ENCODE measurements around the gene GAS2L3.

The GAS2L3 gene

DNA sequence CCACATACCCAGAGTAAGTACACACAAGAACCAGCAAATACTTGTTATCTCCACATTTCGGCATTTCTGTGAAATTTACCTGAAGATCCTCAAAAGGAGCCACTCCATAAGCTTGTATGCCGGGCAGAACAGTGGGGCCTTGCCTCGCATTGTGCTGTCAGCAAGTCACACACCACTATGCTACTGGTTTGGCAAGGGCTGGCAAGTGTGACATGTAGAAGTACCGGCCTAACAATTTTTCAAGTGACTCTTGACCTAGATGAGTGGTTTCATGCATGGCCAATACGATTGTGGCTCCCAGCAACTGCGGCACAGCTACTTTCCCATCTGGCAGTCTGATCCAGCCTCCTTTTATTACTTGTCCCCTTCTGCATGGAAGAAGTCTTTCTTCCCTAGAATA is 69.8 kb downstream of the GAS2L3 start:
- POLR2A ChIA-PET, result no interaction called here
- no peak for DNase-seq (ENCODE audit: extremely low spot score)
- TF ChIP-seq SUZ12 (IDR thresholded peaks at IDR 0.05) (no peak), ZNF384 (IDR thresholded peaks at IDR 0.05) (no peak), FOXK2 (IDR thresholded peaks at IDR 0.05) (no peak), FOXM1 (IDR thresholded peaks at IDR 0.05; ENCODE audit: borderline replicate concordance) (no peak), HDGF (IDR thresholded peaks at IDR 0.05; ENCODE audit: borderline replicate concordance) (no peak), BHLHE40 (IDR thresholded peaks at IDR 0.05; ENCODE audit: borderline replicate concordance) (no peak)
- CTCF ChIA-PET, result no interaction called here

GRCh38 chr12:100646896-100647295 is 73.4 kb downstream of the GAS2L3 start:
- TF ChIP-seq ZNF384 (IDR thresholded peaks at IDR 0.05) (no peak), SUZ12 (IDR thresholded peaks at IDR 0.05) (no peak), ARNT (IDR thresholded peaks at IDR 0.05) (no peak), NFRKB (IDR thresholded peaks at IDR 0.05) (no peak), ELF4 (IDR thresholded peaks at IDR 0.05) (no peak), SP1 (IDR thresholded peaks at IDR 0.05) (no peak), TARDBP (IDR thresholded peaks at IDR 0.05) (no peak)
- CTCF ChIA-PET, result no interaction called here
- POLR2A ChIA-PET, result no interaction called here
- DNase-seq (ENCODE audit: extremely low spot score), result no peak

DNA sequence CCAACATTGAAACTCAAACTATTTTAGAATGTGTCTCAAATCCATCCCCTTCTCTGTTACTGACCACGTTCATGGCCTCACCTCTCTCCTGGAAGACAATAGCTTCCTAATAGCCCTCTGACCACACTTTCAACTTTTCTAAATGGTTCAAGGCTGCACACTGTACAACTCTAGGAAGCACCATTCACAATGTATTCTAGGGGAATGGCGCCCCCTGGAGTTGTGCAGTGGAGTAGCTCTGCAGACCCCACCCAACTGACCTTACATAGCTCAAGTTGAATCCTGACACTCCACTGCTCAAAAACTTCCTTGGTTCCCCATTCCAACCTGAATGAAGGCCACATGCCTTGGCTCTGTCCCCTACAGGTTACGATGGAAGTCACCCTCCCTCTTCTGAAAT is 77.6 kb downstream of the GAS2L3 start:
- ChIA-PET POLR2A (no interaction called here), CTCF (no interaction called here)
- no peak for DNase-seq (ENCODE audit: extremely low spot score)
- TF ChIP-seq TARDBP (IDR thresholded peaks at IDR 0.05) (no peak), L3MBTL2 (conservative IDR thresholded peaks at IDR 0.05) (no peak), ARNT (IDR thresholded peaks at IDR 0.05) (no peak), PKNOX1 (IDR thresholded peaks at IDR 0.05) (no peak), HDGF (IDR thresholded peaks at IDR 0.05; ENCODE audit: borderline replicate concordance) (no peak), BHLHE40 (IDR thresholded peaks at IDR 0.05; ENCODE audit: borderline replicate concordance) (no peak), FOXM1 (IDR thresholded peaks at IDR 0.05; ENCODE audit: borderline replicate concordance) (no peak), ELF4 (IDR thresholded peaks at IDR 0.05) (no peak), SP1 (IDR thresholded peaks at IDR 0.05) (no peak), FOXK2 (IDR thresholded peaks at IDR 0.05) (no peak), CTBP1 (IDR thresholded peaks at IDR 0.05; ENCODE audit: borderline replicate concordance) (no peak), NFRKB (IDR thresholded peaks at IDR 0.05) (no peak), FOXA1 (IDR thresholded peaks at IDR 0.05) (no peak), SUZ12 (IDR thresholded peaks at IDR 0.05) (no peak), LEF1 (IDR thresholded peaks at IDR 0.05; ENCODE audit: borderline replicate concordance) (no peak), ZNF384 (IDR thresholded peaks at IDR 0.05) (no peak)

GRCh38 chr12:100651694-100652093 is 78.2 kb downstream of the GAS2L3 start:
- ChIA-PET POLR2A (no interaction called here), CTCF (no interaction called here)
- TF ChIP-seq ZNF384 (IDR thresholded peaks at IDR 0.05) (no peak), TARDBP (IDR thresholded peaks at IDR 0.05) (no peak), SUZ12 (IDR thresholded peaks at IDR 0.05) (no peak), FOXM1 (IDR thresholded peaks at IDR 0.05; ENCODE audit: borderline replicate concordance) (no peak), CTBP1 (IDR thresholded peaks at IDR 0.05; ENCODE audit: borderline replicate concordance) (no peak)
- no peak for DNase-seq (ENCODE audit: extremely low spot score)

DNA sequence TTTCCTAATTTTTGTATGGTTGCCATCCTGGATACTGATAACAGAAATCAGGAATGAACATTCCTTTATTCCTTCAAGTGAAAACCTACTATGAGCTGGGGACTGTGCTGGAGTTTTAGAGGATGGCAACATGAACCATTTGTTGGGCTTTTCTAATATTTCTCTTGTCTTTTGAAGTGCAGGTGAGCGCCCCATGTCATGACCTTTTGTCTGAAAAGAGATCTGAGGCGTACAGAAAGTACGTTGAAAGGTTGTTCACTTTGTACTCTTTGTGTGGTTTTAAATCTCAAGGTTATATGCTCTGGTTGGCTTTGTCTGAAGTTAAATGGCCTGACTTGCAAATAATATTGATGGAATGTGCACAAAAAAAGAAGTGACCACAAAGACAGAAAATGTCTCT is 79.0 kb downstream of the GAS2L3 start:
- POLR2A ChIA-PET, result no interaction called here

GRCh38 chr12:100656141-100656540 is 82.7 kb downstream of the GAS2L3 start:
- POLR2A ChIA-PET, result no interaction called here
- DNase-seq (ENCODE audit: extremely low spot score), result no peak
- TF ChIP-seq ELF4 (IDR thresholded peaks at IDR 0.05) (no peak), HDGF (IDR thresholded peaks at IDR 0.05; ENCODE audit: borderline replicate concordance) (no peak), L3MBTL2 (conservative IDR thresholded peaks at IDR 0.05) (no peak), FOXA1 (IDR thresholded peaks at IDR 0.05) (no peak), CTBP1 (IDR thresholded peaks at IDR 0.05; ENCODE audit: borderline replicate concordance) (no peak), ARNT (IDR thresholded peaks at IDR 0.05) (no peak), ZNF384 (IDR thresholded peaks at IDR 0.05) (no peak), SUZ12 (IDR thresholded peaks at IDR 0.05) (no peak), BHLHE40 (IDR thresholded peaks at IDR 0.05; ENCODE audit: borderline replicate concordance) (no peak), PKNOX1 (IDR thresholded peaks at IDR 0.05) (no peak), SP1 (IDR thresholded peaks at IDR 0.05) (no peak), NFRKB (IDR thresholded peaks at IDR 0.05) (no peak), FOXM1 (IDR thresholded peaks at IDR 0.05; ENCODE audit: borderline replicate concordance) (no peak), FOXK2 (IDR thresholded peaks at IDR 0.05) (no peak), LEF1 (IDR thresholded peaks at IDR 0.05; ENCODE audit: borderline replicate concordance) (no peak), TARDBP (IDR thresholded peaks at IDR 0.05) (no peak)
- CTCF ChIA-PET, result no interaction called here

More for the DNA sequence above, 79.0 kb downstream of the GAS2L3 start:
- no peak for DNase-seq (ENCODE audit: extremely low spot score)
- CTCF ChIA-PET, result no interaction called here
- TF ChIP-seq FOXA1 (IDR thresholded peaks at IDR 0.05) (no peak), ELF4 (IDR thresholded peaks at IDR 0.05) (no peak), SUZ12 (IDR thresholded peaks at IDR 0.05) (no peak), SP1 (IDR thresholded peaks at IDR 0.05) (no peak), CTBP1 (IDR thresholded peaks at IDR 0.05; ENCODE audit: borderline replicate concordance) (no peak), NFRKB (IDR thresholded peaks at IDR 0.05) (no peak), FOXM1 (IDR thresholded peaks at IDR 0.05; ENCODE audit: borderline replicate concordance) (no peak)

- no peak for DNase-seq (ENCODE audit: extremely low spot score)
- POLR2A ChIA-PET, result no interaction called here
- CTCF ChIA-PET, result no interaction called here
- TF ChIP-seq FOXK2 (IDR thresholded peaks at IDR 0.05) (no peak), LEF1 (IDR thresholded peaks at IDR 0.05; ENCODE audit: borderline replicate concordance) (no peak), ELF4 (IDR thresholded peaks at IDR 0.05) (no peak), SP1 (IDR thresholded peaks at IDR 0.05) (no peak), CTBP1 (IDR thresholded peaks at IDR 0.05; ENCODE audit: borderline replicate concordance) (no peak), HDGF (IDR thresholded peaks at IDR 0.05; ENCODE audit: borderline replicate concordance) (no peak), FOXM1 (IDR thresholded peaks at IDR 0.05; ENCODE audit: borderline replicate concordance) (no peak), NFRKB (IDR thresholded peaks at IDR 0.05) (no peak), FOXA1 (IDR thresholded peaks at IDR 0.05) (no peak), ZNF384 (IDR thresholded peaks at IDR 0.05) (no peak), BHLHE40 (IDR thresholded peaks at IDR 0.05; ENCODE audit: borderline replicate concordance) (no peak), TARDBP (IDR thresholded peaks at IDR 0.05) (no peak), PKNOX1 (IDR thresholded peaks at IDR 0.05) (no peak), SUZ12 (IDR thresholded peaks at IDR 0.05) (no peak), ARNT (IDR thresholded peaks at IDR 0.05) (no peak), L3MBTL2 (conservative IDR thresholded peaks at IDR 0.05) (no peak)
Observed at GRCh38 chr12:100656856-100657255, 83.4 kb downstream of the GAS2L3 start.

All from HEK293T (cell line).